Aorta (tissue), 5 donors: Measurements from ENCODE around the gene TOP1. TPM values are rescaled to one million over a fixed set of nuclear protein-coding genes. Genes with fewer than 3 reads are reported as not detected.

Experiments
- ATAC-seq: fragments of 200-7000 bp; cut with Tn5 transposase; one replicate; pipeline ENCODE4 v1.9.1; 2022; ENCODE audit warnings: moderate library complexity; ENCODE audit not compliant: low FRiP score
- DNase-seq, 2 donors: peaks; one replicate each; pipeline ENCODE4 v3.0.0-alpha.2; 2020
- H3K27ac ChIP-seq, 2 donors: one replicate each; pipeline ENCODE4 v1.5.1; 2013; ENCODE audit warnings: low read length in 2 of 2, mild to moderate bottlenecking in 2 of 2, moderate library complexity in 2 of 2, control low read depth in 1 of 2, inconsistent platforms in 1 of 2, low read depth in 1 of 2
- H3K27me3 ChIP-seq, 2 donors: one replicate each; pipeline ENCODE4 v1.6.1; 2013; ENCODE audit warnings: control low read depth in 1 of 2, low read length in 1 of 2, mild to moderate bottlenecking in 1 of 2, moderate library complexity in 1 of 2; ENCODE audit not compliant: insufficient read depth in 2 of 2, control insufficient read depth in 1 of 2
- H3K36me3 ChIP-seq, 2 donors: one replicate each; pipeline ENCODE4 v1.6.1; 2013; ENCODE audit warnings: control low read depth in 1 of 2, low read length in 1 of 2, mild to moderate bottlenecking in 1 of 2; ENCODE audit not compliant: insufficient read depth in 2 of 2, control insufficient read depth in 1 of 2
- H3K4me1 ChIP-seq, 2 donors: one replicate each; pipeline ENCODE4 v1.6.1; 2013; ENCODE audit warnings: low read length in 2 of 2, control low read depth in 1 of 2, mild to moderate bottlenecking in 1 of 2, moderate library complexity in 1 of 2; ENCODE audit not compliant: insufficient read depth in 2 of 2, control insufficient read depth in 1 of 2
- H3K4me3 ChIP-seq, 2 donors: one replicate each; pipeline ENCODE4 v1.5.1; 2013; ENCODE audit warnings: low read length in 2 of 2, control low read depth in 1 of 2, mild to moderate bottlenecking in 1 of 2
- H3K9me3 ChIP-seq: one replicate; pipeline ENCODE4 v1.6.1; 2013; ENCODE audit warnings: mild to moderate bottlenecking, low read length; ENCODE audit not compliant: control insufficient read depth
- WGBS, 2 donors: extraction: QIAGEN DNeasy Blood & Tissue Kit; methylation state at CpG; one replicate each; pipeline ENCODE4 v1.1.7; 2013; 5-methylcytosine and 5-hydroxymethylcytosine counted together
- intact Hi-C, 2 donors: fragments of 100-400 bp; cut with DNase I; formaldehyde crosslinking; loops; one replicate each; pipeline versions ENCODE4 v1.14.2 to v1.15.0; 2022
- polyA plus RNA-seq, 2 donors: library from polyadenylated mRNA; stranded (reverse); fragments of 200-250 nt; gene quantifications; one replicate each; pipeline ENCODE4 v1.2.3, GENCODE V29; 2013
- total RNA-seq, 2 donors: library from RNA; stranded (reverse); fragmentation: NEBNext Ultra II Directional; extraction: Animal tissue kit (Norgen Biotek cat#: 25700); gene quantifications; one replicate each; pipeline ENCODE4 v1.2.1, GENCODE V29; 2021
- donor health status: healthy with polysubstance abuse.
- donor health status: Bipolar disorder and iron deficiency.
- donor health status: DM: no; HTN: no; CAD: no.
- donor health status: DM: no; HTN: no; CAD: no.
- donor health status: DM: yes; HTN: yes; CAD: no.

The TOP1 gene
- total and polyA plus RNA-seq, 4 donors, result 15.6 to 32.4 (median 24.1) TPM

DNA sequence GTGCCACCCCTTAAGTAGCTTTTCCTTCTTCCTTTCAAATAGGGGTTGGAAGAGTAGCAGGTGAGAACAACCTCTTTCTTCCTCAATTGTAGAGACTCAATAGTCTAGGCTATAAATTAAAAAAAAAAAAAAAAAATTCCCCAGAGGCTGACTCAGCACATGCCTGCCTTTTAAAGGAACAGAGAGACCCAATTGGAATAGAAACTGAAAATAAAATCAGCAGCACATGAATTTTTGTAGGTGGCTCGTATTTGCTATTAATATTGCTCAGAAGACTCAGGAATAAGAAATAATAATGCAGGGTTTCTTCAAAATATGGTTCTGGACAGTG is 19.3 kb downstream of the TOP1 start:
- 0% methylated on average over 1 of the region's 1 CpG for WGBS, 2 donors
- Histone ChIP-seq H3K4me3 (peak overlapping the region; percentile 3 to 48), H3K27ac (no peak overlapping the region)

DNA sequence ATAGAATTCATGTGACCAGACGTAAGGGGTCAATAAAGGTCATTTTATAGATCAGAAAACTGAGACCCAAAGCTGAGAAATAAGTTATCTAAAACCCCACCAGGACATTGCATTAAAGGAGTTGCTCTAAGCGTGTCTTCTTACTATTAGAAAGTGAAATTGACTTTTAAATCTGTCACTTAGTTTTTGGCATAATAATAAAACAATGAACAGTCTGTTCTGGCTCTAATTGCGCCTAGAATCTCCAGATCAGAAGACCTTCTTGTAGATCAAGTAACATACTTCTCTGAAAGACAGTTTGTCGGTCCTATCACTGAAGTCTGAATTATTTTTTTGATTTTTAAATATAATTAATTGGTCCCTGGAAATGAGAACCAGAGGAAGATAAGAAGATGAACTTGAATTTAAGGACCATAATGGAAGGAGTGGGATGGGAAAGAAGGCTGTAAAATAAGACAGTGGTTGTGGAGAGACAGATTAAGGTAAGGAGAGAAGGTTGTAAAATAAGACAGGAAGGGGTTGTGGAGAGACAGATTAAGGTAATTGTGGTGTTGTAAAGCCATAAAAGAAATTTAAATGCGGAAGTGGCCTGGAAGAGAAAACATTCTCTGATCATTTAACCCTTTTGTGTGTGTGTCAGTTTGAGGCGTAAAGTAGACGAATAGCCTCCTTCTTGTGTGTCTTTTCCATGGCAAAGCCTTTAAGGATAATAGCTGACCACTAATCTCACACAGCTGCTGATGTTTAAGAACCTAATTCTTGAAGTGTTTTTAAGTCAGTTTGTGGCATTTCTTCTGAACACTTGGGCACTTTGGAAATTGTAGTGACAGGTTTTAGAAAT is 20.1 kb downstream of the TOP1 start:
- Histone ChIP-seq H3K4me1 (peaks cover 6 to 22% of the 10 kb centered on the region in 2 donors), H3K27me3 (no peaks in the 10 kb centered on the region), H3K4me3 (peak overlapping the region in 1 of 2 donors; percentile 48), H3K36me3 (no peaks in the 10 kb centered on the region), H3K27ac (no peak overlapping the region), H3K9me3 (no peaks in the 10 kb centered on the region)
- ATAC-seq, result no peak
- 60 to 61% methylated on average over 7 of the region's 7 CpGs for WGBS, 2 donors
- DNase-seq, result no peak
- intact Hi-C loops, result no loop called here

More for the DNA sequence above, 19.3 kb downstream of the TOP1 start:
- ATAC-seq (peak; percentile 65), DNase-seq (no peak)
- H3K27me3 ChIP-seq, result no peaks in the 10 kb centered on the region
- intact Hi-C loops, result no loop called here
- H3K9me3 ChIP-seq, result no peaks in the 10 kb centered on the region
- H3K4me1 ChIP-seq, result peaks cover 4 to 19% of the 10 kb centered on the region in 2 donors
- H3K36me3 ChIP-seq, result no peaks in the 10 kb centered on the region

DNA sequence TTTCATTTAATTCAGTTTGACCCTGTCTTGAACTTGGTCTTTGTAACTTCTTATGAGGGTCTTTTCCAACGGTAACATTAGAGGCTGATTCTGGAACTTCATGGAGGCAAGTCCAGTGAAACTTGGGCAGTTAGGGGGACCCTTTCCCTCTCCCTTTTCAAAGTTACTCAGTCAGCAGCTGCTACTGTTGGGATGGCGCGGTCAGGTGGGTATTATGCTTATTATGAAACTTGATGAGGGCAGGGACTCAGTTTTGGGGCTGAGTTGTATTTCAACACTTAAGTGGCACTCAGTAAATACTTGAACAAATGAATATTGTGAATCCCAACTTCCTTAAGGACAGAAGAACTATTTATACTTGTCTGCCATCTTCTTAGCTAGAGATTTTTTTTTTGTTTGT is 20.8 kb downstream of the TOP1 start:
- no peaks in the 10 kb centered on the region for H3K9me3 ChIP-seq
- intact Hi-C loops, result no loop called here
- no peaks in the 10 kb centered on the region for H3K27me3 ChIP-seq
- ATAC-seq (no peak), DNase-seq (no peak)
- H3K36me3 ChIP-seq, result no peaks in the 10 kb centered on the region
- no peak overlapping the region for H3K27ac ChIP-seq
- 64 to 65% methylated on average over 3 of the region's 3 CpGs for WGBS, 2 donors
- H3K4me3 ChIP-seq, result no peak overlapping the region
- H3K4me1 ChIP-seq, result peaks cover 6 to 22% of the 10 kb centered on the region in 2 donors

DNA sequence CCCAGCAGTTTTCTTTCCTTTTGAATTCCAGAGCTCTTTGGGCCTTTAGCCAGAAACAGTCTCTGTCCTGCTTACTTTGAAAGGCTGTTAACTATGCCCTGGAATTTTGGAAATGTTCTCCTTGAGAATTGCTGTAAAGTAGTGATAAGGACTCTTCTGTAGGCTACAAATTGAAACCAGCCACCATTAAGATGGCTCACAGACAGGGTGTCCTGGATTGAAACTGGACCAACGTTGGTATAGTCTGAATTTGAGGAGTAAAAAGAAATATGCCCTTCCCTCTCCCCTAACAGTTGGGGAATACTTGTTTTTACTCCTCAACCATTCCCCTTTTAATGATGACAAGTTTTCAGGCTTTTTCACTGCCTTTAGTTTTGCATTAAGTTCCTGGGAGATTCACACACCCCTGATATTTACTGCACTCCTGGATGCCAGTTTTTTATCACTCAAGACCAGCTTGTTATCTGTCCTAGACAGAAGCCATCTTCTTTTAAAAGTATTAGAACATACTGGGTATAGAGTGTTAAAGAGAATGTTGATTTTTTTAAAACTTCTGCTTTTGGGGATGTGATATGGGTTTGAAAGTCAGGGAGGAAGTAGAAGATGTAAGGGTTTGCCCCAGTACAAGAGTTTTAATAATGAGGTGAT is 21.9 kb downstream of the TOP1 start:
- intact Hi-C loops, result no loop called here
- H3K27me3 ChIP-seq, result no peaks in the 10 kb centered on the region
- no peak overlapping the region for H3K4me3 ChIP-seq
- no peaks in the 10 kb centered on the region for H3K9me3 ChIP-seq
- no peak overlapping the region for H3K27ac ChIP-seq
- ATAC-seq (no peak), DNase-seq (no peak)
- 8 to 12% methylated on average over 1 of the region's 1 CpG for WGBS, 2 donors
- H3K36me3 ChIP-seq, result no peaks in the 10 kb centered on the region
- H3K4me1 ChIP-seq, result peaks cover 6 to 29% of the 10 kb centered on the region in 2 donors

DNA sequence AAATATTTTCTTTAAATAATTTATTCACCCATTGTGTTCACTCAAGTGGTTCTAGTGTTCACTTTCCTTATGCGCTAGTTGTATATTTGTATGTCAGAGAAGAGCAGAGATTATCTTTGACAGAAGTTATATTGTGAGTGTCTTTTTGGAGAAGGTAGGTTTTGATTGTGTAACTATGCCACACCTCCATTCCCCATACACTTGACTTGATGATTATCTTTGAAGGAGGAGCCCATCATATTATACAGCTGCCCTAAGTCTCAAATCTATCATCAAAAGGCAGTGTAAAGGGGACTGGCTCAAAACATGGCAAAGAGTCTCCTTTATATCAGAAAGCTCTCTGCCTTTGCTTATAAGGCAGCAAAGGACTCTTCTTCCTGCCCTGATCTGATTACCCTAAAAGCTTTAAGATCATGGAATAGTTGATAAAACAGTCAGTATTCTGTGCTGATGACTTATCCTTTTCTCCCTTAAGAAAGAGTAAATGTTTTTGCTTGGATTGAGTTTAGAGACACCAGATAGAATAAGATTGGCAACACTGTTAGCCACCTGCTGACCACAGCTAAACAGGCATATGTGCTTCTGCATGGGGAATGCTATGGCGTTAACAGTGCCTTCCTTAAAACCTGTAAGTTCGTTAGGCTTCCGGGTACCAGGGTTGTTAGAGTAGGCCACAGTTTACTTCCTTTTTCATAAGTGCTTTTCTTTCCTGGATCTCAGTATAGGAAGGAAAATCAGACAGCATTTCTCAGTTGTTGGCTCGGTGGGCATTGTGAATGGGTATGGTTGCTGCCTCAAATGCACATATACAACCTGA is 22.6 kb downstream of the TOP1 start:
- Histone ChIP-seq H3K27ac (no peak overlapping the region), H3K36me3 (no peaks in the 10 kb centered on the region), H3K4me3 (no peak overlapping the region), H3K9me3 (no peaks in the 10 kb centered on the region), H3K27me3 (no peaks in the 10 kb centered on the region), H3K4me1 (peaks cover 6 to 26% of the 10 kb centered on the region in 2 donors)
- no peak for ATAC-seq
- DNase-seq, result no peak
- intact Hi-C loops, result no loop called here
- 82 to 84% methylated on average over 5 of the region's 5 CpGs for WGBS, 2 donors

DNA sequence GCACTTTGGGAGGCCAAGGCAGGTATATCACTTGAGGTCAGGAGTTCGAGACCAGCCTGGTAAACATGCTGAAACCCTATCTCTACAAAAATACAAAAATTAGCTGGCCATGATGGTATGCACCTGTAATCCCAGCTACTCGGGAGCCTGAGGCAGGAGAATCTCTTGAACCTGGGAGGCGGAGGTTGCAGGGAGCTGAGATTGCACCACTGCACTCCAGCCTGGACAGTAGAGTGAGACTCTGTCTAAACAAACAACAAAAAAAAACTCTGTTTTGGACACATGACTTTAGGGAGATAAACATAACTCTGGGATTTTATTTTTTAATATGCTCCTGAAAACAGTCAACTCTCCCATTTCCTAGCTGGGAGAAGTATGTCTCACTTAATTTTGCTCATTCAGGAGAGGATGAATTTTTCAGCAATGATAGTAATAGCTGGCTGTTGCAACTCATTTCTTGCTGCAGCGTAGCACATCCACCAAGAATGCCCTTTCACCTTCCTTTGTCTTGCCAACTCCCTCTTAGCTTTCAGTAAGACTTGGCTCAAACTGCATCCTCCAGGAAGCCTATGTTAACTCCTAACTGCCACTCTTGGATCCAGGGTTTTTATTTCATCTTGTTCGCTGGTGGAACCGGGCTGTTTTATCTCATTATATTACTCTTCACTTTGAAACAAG is 24.3 kb downstream of the TOP1 start:
- intact Hi-C loops, result no loop called here
- Histone ChIP-seq H3K36me3 (no peaks in the 10 kb centered on the region), H3K9me3 (no peaks in the 10 kb centered on the region), H3K4me3 (no peak overlapping the region), H3K4me1 (peaks cover 4 to 25% of the 10 kb centered on the region in 2 donors), H3K27ac (no peak overlapping the region), H3K27me3 (no peaks in the 10 kb centered on the region)
- ATAC-seq (no peak), DNase-seq (no peak)
- 52% methylated on average over 6 of the region's 6 CpGs for WGBS, 2 donors

DNA sequence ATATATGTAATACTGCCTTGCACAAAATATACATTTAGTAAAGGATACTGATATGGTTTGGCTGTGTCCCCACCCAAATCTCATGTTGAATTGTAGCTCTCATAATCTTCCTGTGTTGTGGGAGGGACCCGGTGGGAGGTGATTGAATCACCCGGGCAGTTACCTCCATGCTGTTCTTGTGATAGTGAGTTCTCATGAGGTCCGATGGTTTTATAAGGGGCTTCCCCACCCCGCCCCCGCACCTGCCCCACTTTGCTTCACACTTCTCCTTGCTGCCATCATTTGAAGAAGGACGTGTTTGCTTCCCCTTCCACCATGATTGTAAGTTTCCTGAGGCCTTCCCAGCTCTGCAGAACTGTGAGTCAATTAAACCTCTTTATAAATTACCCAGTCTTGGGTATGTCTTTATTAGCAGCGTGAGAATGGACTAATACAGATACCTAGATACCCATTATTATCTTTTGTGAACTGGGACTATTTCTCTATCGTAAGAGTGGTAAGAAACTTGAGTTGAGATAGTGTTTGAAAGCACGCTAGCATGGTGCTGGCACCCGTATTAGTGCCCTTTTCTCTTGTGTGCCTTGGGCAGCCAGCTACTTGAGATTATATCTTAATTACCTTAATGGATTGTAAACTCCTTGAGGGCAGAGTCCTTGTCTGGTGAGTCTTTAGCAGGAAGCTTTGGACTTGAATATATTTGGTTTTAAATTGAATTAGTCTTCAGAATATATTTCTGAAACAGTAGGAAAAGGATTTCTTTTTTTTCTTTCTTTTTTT is 25.6 kb downstream of the TOP1 start:
- H3K36me3 ChIP-seq, result no peaks in the 10 kb centered on the region
- no peak overlapping the region for H3K4me3 ChIP-seq
- no peaks in the 10 kb centered on the region for H3K27me3 ChIP-seq
- no peak overlapping the region for H3K27ac ChIP-seq
- ATAC-seq (no peak), DNase-seq (no peak)
- intact Hi-C loops, result no loop called here
- WGBS, 2 donors, result 94 to 96% methylated on average over 10 of the region's 10 CpGs
- no peaks in the 10 kb centered on the region for H3K9me3 ChIP-seq
- H3K4me1 ChIP-seq, result peaks cover 7 to 26% of the 10 kb centered on the region in 2 donors

DNA sequence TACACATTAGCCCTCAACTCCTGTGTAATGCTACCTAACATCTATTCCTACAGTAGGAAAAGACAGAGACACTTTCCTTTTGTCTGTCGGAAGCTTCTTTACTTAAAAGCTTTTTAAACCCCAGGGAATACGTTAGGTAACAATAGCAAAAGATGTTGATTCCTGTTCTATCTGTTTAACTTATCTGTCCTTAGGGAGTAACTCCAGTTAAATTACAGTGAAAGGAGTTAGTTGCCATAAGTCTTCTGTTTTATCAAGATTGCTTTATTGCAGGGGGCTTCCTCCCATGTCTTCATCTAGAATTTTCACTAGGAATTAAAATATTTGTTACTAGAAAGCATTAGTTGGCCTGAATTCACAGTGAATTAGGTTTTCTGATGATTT is 26.2 kb downstream of the TOP1 start:
- Histone ChIP-seq H3K27me3 (no peaks in the 10 kb centered on the region), H3K9me3 (no peaks in the 10 kb centered on the region), H3K36me3 (no peaks in the 10 kb centered on the region), H3K4me3 (no peak overlapping the region), H3K27ac (no peak overlapping the region), H3K4me1 (peaks cover 7 to 26% of the 10 kb centered on the region in 2 donors)
- 84 to 88% methylated on average over 2 of the region's 2 CpGs for WGBS, 2 donors
- no peak for ATAC-seq
- DNase-seq, result no peak
- intact Hi-C loops, result no loop called here
